H9 (cell line): ENCODE measurements around the gene SREBF2. TPM values are rescaled to one million over a fixed set of nuclear protein-coding genes. Genes with fewer than 3 reads are reported as not detected.

ENCODE experiments used
- DNase-seq: peaks from one replicate; pipeline ENCODE4 v3.0.0-alpha.2; 2017
- H2AFZ ChIP-seq: one replicate; pipeline ENCODE4 v1.6.1; 2013; ENCODE audit warnings: mild to moderate bottlenecking, low read length, control low read depth, moderate library complexity
- H2AK5ac ChIP-seq: 2 replicates; pipeline ENCODE4 v1.6.1; 2013; ENCODE audit warnings: low read length, control low read depth, mixed read lengths; ENCODE audit not compliant: insufficient read length
- H2BK120ac ChIP-seq: one replicate; pipeline ENCODE4 v1.6.1; 2013; ENCODE audit warnings: low read depth, mild to moderate bottlenecking, low read length, control low read depth, inconsistent platforms; ENCODE audit not compliant: poor library complexity, severe bottlenecking
- H2BK12ac ChIP-seq: 2 replicates; pipeline ENCODE4 v1.6.1; 2013; ENCODE audit warnings: low read length, control low read depth, mixed read lengths, low read depth; ENCODE audit not compliant: insufficient read length
- H2BK15ac ChIP-seq: 2 replicates; pipeline ENCODE4 v1.6.1; 2013; ENCODE audit warnings: low read depth, low read length, control low read depth
- H2BK20ac ChIP-seq: one replicate; pipeline ENCODE4 v1.6.1; 2013; ENCODE audit warnings: low read depth, mild to moderate bottlenecking, low read length, control low read depth, inconsistent platforms; ENCODE audit not compliant: poor library complexity, severe bottlenecking
- H2BK5ac ChIP-seq: 2 replicates; pipeline ENCODE4 v1.6.1; 2013; ENCODE audit warnings: low read length, control low read depth, mixed read lengths; ENCODE audit not compliant: insufficient read length
- H3K14ac ChIP-seq: 2 replicates; pipeline ENCODE4 v1.6.1; 2013; ENCODE audit warnings: low read length, control low read depth; ENCODE audit not compliant: insufficient read depth
- H3K18ac ChIP-seq: 2 replicates; pipeline ENCODE4 v1.6.1; 2013; ENCODE audit warnings: low read depth, mild to moderate bottlenecking, mixed read lengths, low read length, control low read depth; ENCODE audit not compliant: insufficient read length
- H3K23ac ChIP-seq: 2 replicates; pipeline ENCODE4 v1.6.1; 2013; ENCODE audit warnings: low read length, control low read depth, mixed read lengths, low read depth; ENCODE audit not compliant: insufficient read length
- H3K23me2 ChIP-seq: 2 replicates; pipeline ENCODE4 v1.6.1; 2013; ENCODE audit warnings: low read depth, mild to moderate bottlenecking, mixed read lengths, low read length, control low read depth; ENCODE audit not compliant: insufficient read length, poor library complexity, severe bottlenecking
- H3K27ac ChIP-seq: 2 replicates; pipeline ENCODE4 v1.5.1; 2013; ENCODE audit warnings: low read length, control low read depth, mixed read lengths, low read depth; ENCODE audit not compliant: insufficient read length
- H3K27me3 ChIP-seq: 2 replicates; pipeline ENCODE4 v1.6.1; 2013; ENCODE audit warnings: low read length, control low read depth, inconsistent platforms; ENCODE audit not compliant: insufficient read depth
- H3K4ac ChIP-seq: 2 replicates; pipeline ENCODE4 v1.6.1; 2013; ENCODE audit warnings: low read depth, mild to moderate bottlenecking, control low read depth, inconsistent platforms, low read length, moderate library complexity
- H3K4me1 ChIP-seq: 2 replicates; pipeline ENCODE4 v1.6.1; 2013; ENCODE audit warnings: low read length, control low read depth, inconsistent platforms; ENCODE audit not compliant: insufficient read depth
- H3K4me2 ChIP-seq: 2 replicates; pipeline ENCODE4 v1.6.1; 2013; ENCODE audit warnings: low read length, control low read depth, mixed read lengths; ENCODE audit not compliant: insufficient read length, insufficient read depth
- H3K56ac ChIP-seq: 2 replicates; pipeline ENCODE4 v1.6.1; 2013; ENCODE audit warnings: low read depth, mild to moderate bottlenecking, mixed read lengths, low read length, control low read depth; ENCODE audit not compliant: insufficient read length
- H3K79me1 ChIP-seq: 2 replicates; pipeline ENCODE4 v1.6.1; 2013; ENCODE audit warnings: low read depth, mild to moderate bottlenecking, moderate library complexity, low read length, control low read depth, inconsistent platforms; ENCODE audit not compliant: insufficient read depth, poor library complexity, severe bottlenecking
- H3K79me2 ChIP-seq: 2 replicates; pipeline ENCODE4 v1.6.1; 2013; ENCODE audit warnings: low read length, control low read depth, inconsistent platforms; ENCODE audit not compliant: insufficient read depth
- H3K9ac ChIP-seq: 2 replicates; pipeline ENCODE4 v1.6.1; 2013; ENCODE audit warnings: low read length, control low read depth, mixed read lengths; ENCODE audit not compliant: insufficient read length; ENCODE audit errors: extremely low read depth
- H3K9me3 ChIP-seq: one replicate; pipeline ENCODE4 v1.6.1; 2013; ENCODE audit warnings: low read depth, low read length, inconsistent platforms; ENCODE audit not compliant: control insufficient read depth
- H3T11ph ChIP-seq: one replicate; pipeline ENCODE4 v1.6.1; 2013; ENCODE audit warnings: mild to moderate bottlenecking, low read length, control low read depth, inconsistent platforms
- H4K20me1 ChIP-seq: one replicate; pipeline ENCODE4 v1.6.1; 2013; ENCODE audit not compliant: control insufficient read depth, insufficient read length, insufficient read depth
- H4K5ac ChIP-seq: 2 replicates; pipeline ENCODE4 v1.6.1; 2013; ENCODE audit warnings: low read depth, mild to moderate bottlenecking, mixed read lengths, low read length, control low read depth; ENCODE audit not compliant: insufficient read length
- H4K8ac ChIP-seq: replicated peaks from 2 replicates; pipeline ENCODE4 v1.6.1; 2013; ENCODE audit warnings: low read length, control low read depth, mixed read lengths, low read depth; ENCODE audit not compliant: insufficient read length
- H4K91ac ChIP-seq: 2 replicates; pipeline ENCODE4 v1.6.1; 2013; ENCODE audit warnings: low read depth, mild to moderate bottlenecking, moderate library complexity, mixed read lengths, low read length, control low read depth; ENCODE audit not compliant: insufficient read length
- H3K27ac Mint-ChIP-seq, 3 experiments: 2 replicates in 2 of 3; 3 replicates in 1 of 3; pipeline ENCODE4 v1.8.0; 2020 to 2021; ENCODE audit warnings: mixed read lengths in 3 of 3, mild to moderate bottlenecking in 1 of 3, moderate library complexity in 1 of 3
- H3K27me3 Mint-ChIP-seq: 2 replicates; pipeline ENCODE4 v1.8.0; 2021; ENCODE audit warnings: low read depth, mild to moderate bottlenecking, moderate library complexity, mixed read lengths
- H3K36me3 Mint-ChIP-seq, 3 experiments: 2 replicates in 2 of 3; 3 replicates in 1 of 3; pipeline ENCODE4 v1.8.0; 2020 to 2021; ENCODE audit warnings: low read depth in 3 of 3, mixed read lengths in 3 of 3; ENCODE audit not compliant: insufficient read depth in 1 of 3
- H3K4me1 Mint-ChIP-seq, 2 experiments: 2 replicates each; pipeline ENCODE4 v1.8.0; 2020; ENCODE audit warnings: mixed read lengths in 2 of 2
- H3K4me3 Mint-ChIP-seq, 2 experiments: 2 replicates in 1 of 2; 3 replicates in 1 of 2; pipeline ENCODE4 v1.8.0; 2020 to 2021; ENCODE audit warnings: mild to moderate bottlenecking in 2 of 2, mixed read lengths in 2 of 2, moderate library complexity in 1 of 2
- H3K9me3 Mint-ChIP-seq, 2 experiments: 2 replicates in 1 of 2; 3 replicates in 1 of 2; pipeline ENCODE4 v1.8.0; 2020; ENCODE audit warnings: mild to moderate bottlenecking in 2 of 2, mixed read lengths in 2 of 2, moderate library complexity in 1 of 2
- WGBS: extraction: QIAGEN DNeasy Blood & Tissue Kit; methylation state at CpG from one replicate; pipeline ENCODE4 v1.1.7; 2013; ENCODE audit warnings: missing lambda C conversion rate, low lambda C conversion rate, mixed read lengths; ENCODE audit not compliant: insufficient read length; ENCODE audit errors: extremely low coverage; 5-methylcytosine and 5-hydroxymethylcytosine counted together
- total RNA-seq: library from RNA; stranded (reverse); gene quantifications from 2 replicates; pipeline ENCODE4 v1.2.1, GENCODE V29; 2021
- TF ChIP-seq, protein P1 (sequence below): fragments of 200-600 bp; sonication (generic); conservative IDR thresholded peaks from 3 replicates; pipeline ENCODE4 v1.8.0; 2021; ENCODE audit warnings: antibody characterized with exemption, mild to moderate bottlenecking

Gene SREBF2
- total RNA-seq, 1 experiment from 2014 or later, result 146 TPM

DNA sequence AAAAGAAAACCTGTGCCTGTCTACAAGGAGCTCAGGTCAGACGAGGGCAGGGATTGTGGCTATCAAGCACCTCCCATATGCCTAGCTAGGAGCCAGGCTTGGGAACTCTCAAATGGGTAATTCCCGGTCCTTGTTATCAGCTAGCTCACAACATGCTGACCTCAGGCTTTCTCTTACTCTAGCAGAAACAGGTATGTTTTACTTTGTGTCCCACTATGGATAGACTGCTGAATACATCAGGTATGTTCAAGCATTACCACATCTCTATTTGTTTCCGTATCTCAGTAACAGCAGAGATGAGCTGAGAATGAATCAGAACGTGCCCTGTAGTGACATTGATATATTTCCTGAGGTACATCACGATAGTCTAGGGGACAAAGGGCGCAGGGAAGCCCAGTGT lies 52.6 kb downstream of the SREBF2 start:
- H3K9ac ChIP-seq, result no peak overlapping the region
- no peaks in the 10 kb centered on the region for H3K79me2 ChIP-seq
- H2BK5ac ChIP-seq, result no peak overlapping the region
- no peak overlapping the region for H3K14ac ChIP-seq
- no peaks in the 10 kb centered on the region for H3K27me3 ChIP-seq
- no peak overlapping the region for H2AFZ ChIP-seq
- no peak overlapping the region for H2AK5ac ChIP-seq
- H3K9me3 Mint-ChIP-seq, result no peaks in the 10 kb centered on the region
- no peak overlapping the region for H3K18ac ChIP-seq
- no peak overlapping the region for H3K4me3 Mint-ChIP-seq
- H3K4me1 ChIP-seq, result no peaks in the 10 kb centered on the region
- TF ChIP-seq, protein P1, sequence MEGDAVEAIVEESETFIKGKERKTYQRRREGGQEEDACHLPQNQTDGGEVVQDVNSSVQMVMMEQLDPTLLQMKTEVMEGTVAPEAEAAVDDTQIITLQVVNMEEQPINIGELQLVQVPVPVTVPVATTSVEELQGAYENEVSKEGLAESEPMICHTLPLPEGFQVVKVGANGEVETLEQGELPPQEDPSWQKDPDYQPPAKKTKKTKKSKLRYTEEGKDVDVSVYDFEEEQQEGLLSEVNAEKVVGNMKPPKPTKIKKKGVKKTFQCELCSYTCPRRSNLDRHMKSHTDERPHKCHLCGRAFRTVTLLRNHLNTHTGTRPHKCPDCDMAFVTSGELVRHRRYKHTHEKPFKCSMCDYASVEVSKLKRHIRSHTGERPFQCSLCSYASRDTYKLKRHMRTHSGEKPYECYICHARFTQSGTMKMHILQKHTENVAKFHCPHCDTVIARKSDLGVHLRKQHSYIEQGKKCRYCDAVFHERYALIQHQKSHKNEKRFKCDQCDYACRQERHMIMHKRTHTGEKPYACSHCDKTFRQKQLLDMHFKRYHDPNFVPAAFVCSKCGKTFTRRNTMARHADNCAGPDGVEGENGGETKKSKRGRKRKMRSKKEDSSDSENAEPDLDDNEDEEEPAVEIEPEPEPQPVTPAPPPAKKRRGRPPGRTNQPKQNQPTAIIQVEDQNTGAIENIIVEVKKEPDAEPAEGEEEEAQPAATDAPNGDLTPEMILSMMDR, result no peak
- no peak overlapping the region for H3K4me2 ChIP-seq
- H3K23ac ChIP-seq, result no peak overlapping the region
- H3K79me1 ChIP-seq, result no peaks in the 10 kb centered on the region
- H4K8ac ChIP-seq, result no peak overlapping the region
- no peak overlapping the region for H3K56ac ChIP-seq
- H2BK15ac ChIP-seq, result no peak overlapping the region
- H3K27ac Mint-ChIP-seq, result no peak overlapping the region
- no peaks in the 10 kb centered on the region for H3K23me2 ChIP-seq
- no peaks in the 10 kb centered on the region for H3K9me3 ChIP-seq
- peaks cover 65 to 98% (median 98%) of the 10 kb centered on the region in 3 experiments for H3K36me3 Mint-ChIP-seq
- H2BK12ac ChIP-seq, result no peak overlapping the region
- H4K20me1 ChIP-seq, result peaks cover 2% of the 10 kb centered on the region
- H2BK20ac ChIP-seq, result no peak overlapping the region
- no peak overlapping the region for H3K4ac ChIP-seq
- DNase-seq, result no peak
- no peak overlapping the region for H3T11ph ChIP-seq
- no peak overlapping the region for H2BK120ac ChIP-seq
- no peak overlapping the region for H4K91ac ChIP-seq
- H3K27me3 Mint-ChIP-seq, result no peaks in the 10 kb centered on the region
- no peaks in the 10 kb centered on the region for H3K4me1 Mint-ChIP-seq
- WGBS, result no CpG with 5 or more reads among the region's 6 CpGs
- no peak overlapping the region for H4K5ac ChIP-seq
- H3K27ac ChIP-seq, result no peak overlapping the region
